HFFc6 (cell line): ENCODE data around the gene GFER. TPM values are rescaled to one million over a fixed set of nuclear protein-coding genes. Genes with fewer than 3 reads are reported as not detected.

Source experiments
- DNase-seq: peaks from one replicate; pipeline ENCODE4 v3.0.0-alpha.2; 2018
- H3K27ac Mint-ChIP-seq: 2 replicates; pipeline ENCODE4 v1.8.0; 2020; ENCODE audit warnings: mild to moderate bottlenecking, mixed read lengths
- H3K27me3 Mint-ChIP-seq: 2 replicates; pipeline ENCODE4 v1.8.0; 2021; ENCODE audit warnings: mild to moderate bottlenecking, moderate library complexity, mixed read lengths; ENCODE audit not compliant: insufficient read depth
- H3K36me3 Mint-ChIP-seq: 2 replicates; pipeline ENCODE4 v1.8.0; 2021; ENCODE audit warnings: low read depth, mixed read lengths
- H3K4me1 Mint-ChIP-seq: 2 replicates; pipeline ENCODE4 v1.8.0; 2020; ENCODE audit warnings: low read depth, mixed read lengths
- H3K4me3 Mint-ChIP-seq: 2 replicates; pipeline ENCODE4 v1.8.0; 2020; ENCODE audit warnings: mild to moderate bottlenecking, moderate library complexity, mixed read lengths
- H3K9me3 Mint-ChIP-seq: 2 replicates; pipeline ENCODE4 v1.8.0; 2020; ENCODE audit warnings: mild to moderate bottlenecking, mixed read lengths
- total RNA-seq, 6 experiments: library from RNA; stranded (reverse); fragmentation: NEBNext Ultra II Directional; extraction: Animal tissue kit (Norgen Biotek cat#: 25700); gene quantifications; 2 replicates in 1 of 6; 3 replicates in 5 of 6; pipeline ENCODE4 v1.2.3, GENCODE V29; 2021
- TF ChIP-seq, protein P1 (sequence below): fragments of 200-600 bp; sonication (generic); IDR thresholded peaks from 2 replicates; pipeline ENCODE4 v1.5.0; 2021; ENCODE audit warnings: antibody characterized with exemption, mild to moderate bottlenecking

Gene GFER
- total RNA-seq, 6 experiments from 2014 or later = 28.8 to 45.5 (median 40.2) TPM

DNA sequence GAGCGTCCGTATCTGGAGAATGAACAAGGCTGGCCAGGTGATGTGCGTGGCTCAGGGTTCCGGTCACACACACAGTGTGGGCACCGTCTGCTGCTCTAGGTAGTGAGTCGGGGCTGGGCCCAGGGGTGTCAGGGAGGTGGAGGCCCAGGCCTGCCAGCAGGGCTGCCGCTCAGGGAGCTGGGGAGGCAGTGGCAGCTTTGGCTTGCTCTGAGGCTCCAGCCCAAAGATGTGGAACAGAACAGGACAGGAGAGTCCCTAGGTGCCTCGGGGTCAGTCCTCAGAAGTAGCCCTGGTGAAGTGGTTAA, 7.8 kb upstream of the GFER start:
- Mint-ChIP-seq H3K4me3 (no peak overlapping the region), H3K36me3 (peaks cover 6% of the 10 kb centered on the region), H3K4me1 (peaks cover 13% of the 10 kb centered on the region), H3K27me3 (peaks cover 3% of the 10 kb centered on the region), H3K27ac (no peak overlapping the region), H3K9me3 (no peaks in the 10 kb centered on the region)
- TF ChIP-seq, protein P1, sequence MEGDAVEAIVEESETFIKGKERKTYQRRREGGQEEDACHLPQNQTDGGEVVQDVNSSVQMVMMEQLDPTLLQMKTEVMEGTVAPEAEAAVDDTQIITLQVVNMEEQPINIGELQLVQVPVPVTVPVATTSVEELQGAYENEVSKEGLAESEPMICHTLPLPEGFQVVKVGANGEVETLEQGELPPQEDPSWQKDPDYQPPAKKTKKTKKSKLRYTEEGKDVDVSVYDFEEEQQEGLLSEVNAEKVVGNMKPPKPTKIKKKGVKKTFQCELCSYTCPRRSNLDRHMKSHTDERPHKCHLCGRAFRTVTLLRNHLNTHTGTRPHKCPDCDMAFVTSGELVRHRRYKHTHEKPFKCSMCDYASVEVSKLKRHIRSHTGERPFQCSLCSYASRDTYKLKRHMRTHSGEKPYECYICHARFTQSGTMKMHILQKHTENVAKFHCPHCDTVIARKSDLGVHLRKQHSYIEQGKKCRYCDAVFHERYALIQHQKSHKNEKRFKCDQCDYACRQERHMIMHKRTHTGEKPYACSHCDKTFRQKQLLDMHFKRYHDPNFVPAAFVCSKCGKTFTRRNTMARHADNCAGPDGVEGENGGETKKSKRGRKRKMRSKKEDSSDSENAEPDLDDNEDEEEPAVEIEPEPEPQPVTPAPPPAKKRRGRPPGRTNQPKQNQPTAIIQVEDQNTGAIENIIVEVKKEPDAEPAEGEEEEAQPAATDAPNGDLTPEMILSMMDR = no peak
- no peak for DNase-seq

DNA sequence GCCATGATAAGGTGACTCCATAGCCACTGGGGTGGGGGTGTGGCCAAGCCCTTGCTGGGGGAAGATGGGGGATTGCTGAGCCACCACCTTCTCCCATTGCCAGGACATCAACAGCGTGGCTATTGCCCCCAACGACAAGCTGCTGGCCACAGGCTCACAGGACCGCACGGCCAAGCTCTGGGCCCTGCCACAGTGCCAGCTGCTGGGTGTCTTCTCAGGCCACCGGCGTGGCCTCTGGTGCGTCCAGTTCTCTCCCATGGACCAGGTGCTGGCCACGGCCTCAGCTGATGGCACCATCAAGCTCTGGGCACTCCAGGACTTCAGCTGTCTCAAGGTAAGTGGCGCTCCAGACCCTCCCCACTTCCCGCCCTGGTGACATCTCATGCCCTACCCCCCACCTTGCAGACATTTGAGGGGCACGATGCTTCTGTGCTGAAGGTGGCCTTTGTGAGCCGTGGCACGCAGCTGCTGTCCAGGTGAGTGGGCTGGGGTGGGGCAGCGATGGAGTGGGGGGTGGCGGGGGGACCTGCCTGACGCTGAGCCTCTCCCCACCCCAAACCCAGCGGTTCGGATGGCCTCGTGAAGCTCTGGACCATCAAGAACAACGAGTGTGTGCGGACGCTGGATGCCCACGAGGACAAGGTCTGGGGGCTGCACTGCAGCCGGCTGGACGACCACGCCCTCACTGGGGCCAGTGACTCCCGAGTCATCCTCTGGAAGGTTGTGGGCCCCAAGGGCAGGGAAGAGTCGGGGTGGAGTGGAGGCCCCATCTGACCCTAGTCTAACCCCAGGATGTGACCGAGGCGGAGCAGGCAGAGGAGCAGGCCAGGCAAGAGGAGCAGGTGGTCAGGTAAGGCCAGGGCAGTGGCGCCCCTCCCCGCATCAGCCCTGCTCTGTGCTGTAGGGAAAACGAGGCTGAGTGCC, 6.8 kb upstream of the GFER start:
- TF ChIP-seq, protein P1 = no peak
- H3K4me1 Mint-ChIP-seq = peaks cover 7% of the 10 kb centered on the region
- no peaks in the 10 kb centered on the region for H3K36me3 Mint-ChIP-seq
- no peaks in the 10 kb centered on the region for H3K9me3 Mint-ChIP-seq
- no peak overlapping the region for H3K4me3 Mint-ChIP-seq
- DNase-seq = no peak
- H3K27me3 Mint-ChIP-seq = peaks cover 6% of the 10 kb centered on the region; the same call in 1 of the 2 replicates
- H3K27ac Mint-ChIP-seq = no peak overlapping the region

DNA sequence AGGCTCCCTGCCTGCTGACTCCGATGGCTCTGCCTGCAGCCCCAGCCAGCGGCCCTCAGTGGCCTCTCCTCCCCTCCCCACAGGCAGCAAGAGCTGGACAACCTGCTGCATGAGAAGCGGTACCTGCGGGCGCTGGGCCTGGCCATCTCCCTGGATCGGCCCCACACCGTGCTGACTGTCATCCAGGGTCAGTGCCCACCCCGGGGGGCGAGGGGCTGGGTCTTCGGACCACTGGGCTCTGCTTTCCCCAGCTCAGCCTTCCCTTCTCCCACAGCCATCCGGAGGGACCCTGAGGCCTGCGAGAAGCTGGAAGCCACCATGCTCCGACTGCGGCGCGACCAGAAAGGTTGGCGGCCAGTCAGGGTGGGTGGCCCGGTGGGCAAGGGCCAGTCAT, 6.1 kb upstream of the GFER start:
- H3K36me3 Mint-ChIP-seq = no peaks in the 10 kb centered on the region
- peaks cover 4% of the 10 kb centered on the region for H3K4me1 Mint-ChIP-seq
- H3K9me3 Mint-ChIP-seq = no peaks in the 10 kb centered on the region
- H3K27ac Mint-ChIP-seq = no peak overlapping the region
- no peak overlapping the region for H3K4me3 Mint-ChIP-seq
- H3K27me3 Mint-ChIP-seq = peaks cover 8% of the 10 kb centered on the region
- TF ChIP-seq, protein P1 = no peak
- no peak for DNase-seq

DNA sequence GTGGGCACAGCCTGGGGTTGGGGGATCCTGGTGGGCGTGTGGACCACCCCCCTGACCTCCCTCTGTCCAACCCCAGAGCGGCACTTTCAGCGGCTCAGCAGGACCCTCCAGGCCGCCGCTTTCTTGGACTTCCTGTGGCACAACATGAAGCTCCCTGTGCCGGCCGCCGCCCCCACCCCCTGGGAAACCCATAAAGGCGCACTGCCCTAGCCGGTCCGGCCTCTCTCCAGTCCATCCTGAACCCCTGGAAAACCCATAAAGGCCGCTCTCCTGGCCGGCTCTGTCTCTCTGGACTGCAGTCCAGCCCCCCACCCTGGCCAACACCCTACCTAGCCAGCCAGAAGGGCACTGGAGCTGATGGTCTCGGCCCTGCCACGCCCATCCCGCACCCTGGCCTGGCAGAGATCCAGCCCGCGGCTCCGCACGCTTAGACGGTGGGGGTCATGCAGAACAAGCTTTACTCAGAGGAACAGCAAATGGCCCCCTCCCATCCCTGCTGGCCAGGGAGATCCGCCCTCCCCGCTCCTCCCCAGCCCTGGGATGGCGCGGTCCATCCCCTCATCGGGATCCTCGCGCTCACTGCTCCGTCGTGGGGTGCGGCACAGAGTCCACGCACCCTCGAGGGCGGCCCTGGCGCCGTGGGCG, 5.4 kb upstream of the GFER start:
- Mint-ChIP-seq H3K4me1 (peaks cover 6% of the 10 kb centered on the region; the same call in 1 of the 2 replicates), H3K36me3 (no peaks in the 10 kb centered on the region), H3K27me3 (peaks cover 8% of the 10 kb centered on the region), H3K27ac (no peak overlapping the region), H3K4me3 (no peak overlapping the region), H3K9me3 (no peaks in the 10 kb centered on the region)
- no peak for DNase-seq
- TF ChIP-seq, protein P1 = no peak

DNA sequence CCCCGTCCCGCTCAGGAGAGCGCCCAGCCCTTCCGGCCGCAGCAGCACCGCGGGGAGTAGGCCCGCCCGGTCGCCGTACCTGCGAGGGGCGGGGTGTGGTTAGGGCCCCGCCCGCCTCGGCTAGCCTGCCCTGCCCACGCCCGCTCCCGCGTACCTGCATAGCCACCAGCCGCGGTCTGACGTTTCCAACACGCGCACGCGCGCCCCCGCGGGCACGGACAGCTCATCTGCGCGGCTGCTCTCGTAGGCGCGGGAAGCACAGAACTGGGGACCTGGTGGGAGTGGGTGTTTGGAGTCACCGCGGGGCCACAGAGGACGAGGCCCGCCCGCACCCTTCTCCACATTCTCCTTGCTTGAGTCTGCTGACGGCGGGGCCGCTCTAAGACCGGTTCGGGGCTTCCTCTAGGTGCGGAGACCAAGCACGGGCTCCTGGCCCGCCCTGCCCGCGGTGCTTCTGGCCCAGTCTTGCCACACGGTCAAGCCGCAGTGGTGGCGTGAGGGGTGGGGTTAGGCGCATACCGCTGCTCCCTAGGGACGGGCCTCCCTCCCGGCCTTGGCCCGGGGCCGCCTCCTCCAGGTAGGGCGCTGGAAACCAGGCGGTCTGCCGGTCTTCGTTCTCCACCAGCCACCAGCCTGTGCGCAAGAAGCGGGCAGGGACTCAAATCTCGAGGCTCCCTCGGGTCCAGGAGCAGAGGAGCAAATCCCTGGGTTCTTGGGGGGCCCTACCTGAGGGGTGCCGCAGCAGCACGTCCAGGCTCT, 4.5 kb upstream of the GFER start:
- H3K9me3 Mint-ChIP-seq = no peaks in the 10 kb centered on the region
- H3K27ac Mint-ChIP-seq = no peak overlapping the region
- no peak overlapping the region for H3K4me3 Mint-ChIP-seq
- H3K27me3 Mint-ChIP-seq = peaks cover 9% of the 10 kb centered on the region
- no peaks in the 10 kb centered on the region for H3K36me3 Mint-ChIP-seq
- no peak for DNase-seq
- TF ChIP-seq, protein P1 = no peak
- H3K4me1 Mint-ChIP-seq = peaks cover 6% of the 10 kb centered on the region; the same call in 1 of the 2 replicates
